ENCODE results near the gene VSIR.

VSIR gene

DNA sequence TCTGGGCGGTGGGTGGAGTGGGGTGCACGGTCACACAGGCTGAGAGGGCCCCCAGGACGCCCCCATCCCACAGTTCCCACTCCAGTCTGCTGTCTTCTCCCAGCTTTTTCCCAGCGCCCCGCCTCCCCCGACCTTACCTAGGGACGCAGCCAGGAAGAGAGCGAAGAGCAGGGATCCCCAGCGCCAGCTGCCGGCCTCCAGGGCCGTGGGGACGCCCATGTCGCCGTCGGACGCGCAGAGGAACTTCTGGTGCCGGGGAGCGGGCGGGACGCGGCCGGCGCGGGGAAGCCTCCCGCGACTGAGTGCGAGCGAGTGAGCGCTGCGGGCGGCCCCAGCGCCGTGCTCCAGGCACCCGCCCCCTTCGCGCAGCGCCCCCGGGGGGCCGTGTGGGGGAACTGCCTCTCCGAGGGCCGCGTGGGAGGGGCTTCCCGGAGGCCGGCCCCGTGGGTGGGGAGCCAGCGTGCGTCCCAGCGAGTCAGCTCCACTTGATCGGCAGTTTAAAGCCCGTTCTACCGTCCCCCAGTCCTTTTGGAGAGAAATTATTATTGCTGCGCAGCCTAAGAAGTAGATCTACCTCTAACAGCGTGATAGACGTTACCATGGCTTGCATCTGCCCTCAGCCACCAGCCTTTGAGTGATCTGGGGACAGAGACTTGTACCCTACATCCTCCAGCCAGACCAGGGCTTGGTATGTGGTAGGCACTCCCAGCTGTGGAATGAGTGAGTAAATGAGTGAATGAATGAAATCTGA lies at the start of gene VSIR:
TSS of gene VSIR (minus strand) at position 300 of the 751 bp plus-strand sequence. CDS start at position 219, 81 bp downstream.
- DNase-seq: peak; percentile 17 to 63

DNA sequence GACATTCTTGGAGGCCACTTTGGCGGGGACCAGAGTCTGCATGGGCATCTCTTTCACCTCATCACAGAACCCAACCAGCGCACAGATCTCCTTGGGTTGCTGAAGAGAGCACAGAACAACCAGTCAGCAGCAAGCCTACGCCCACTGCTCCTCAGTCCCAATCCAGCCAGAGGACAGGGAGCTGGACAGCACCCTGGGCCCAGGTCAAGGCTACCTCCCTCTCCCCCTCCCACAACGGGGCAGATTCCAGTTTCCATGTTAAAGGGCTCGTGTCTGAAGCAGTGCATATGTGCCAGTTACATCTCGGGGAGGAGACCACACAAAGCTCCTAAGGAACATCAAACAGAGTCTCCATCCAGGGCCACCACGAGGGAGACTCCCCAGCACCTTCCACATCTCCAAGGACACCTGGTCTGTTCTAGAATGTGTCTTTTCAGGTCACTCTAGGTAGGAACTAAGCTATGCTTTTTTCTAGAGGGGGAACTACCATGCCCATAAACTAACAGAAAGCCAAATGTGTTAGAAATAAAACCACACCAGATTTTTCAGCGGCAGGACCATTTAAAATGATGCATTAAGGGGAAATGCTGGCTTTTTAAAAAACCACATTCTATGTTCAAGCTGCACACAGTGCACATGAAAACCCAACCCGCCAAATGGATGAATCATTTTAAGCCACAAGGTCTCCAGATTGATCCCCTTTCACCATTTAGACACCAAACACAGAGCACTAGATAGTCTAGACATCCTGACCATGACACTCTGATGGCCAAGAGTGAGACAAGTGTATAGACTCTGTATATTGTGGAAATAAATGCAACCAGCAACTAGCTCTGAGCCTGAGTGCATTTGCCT lies 48.8 kb upstream of the VSIR start:
- no peak for DNase-seq

DNA sequence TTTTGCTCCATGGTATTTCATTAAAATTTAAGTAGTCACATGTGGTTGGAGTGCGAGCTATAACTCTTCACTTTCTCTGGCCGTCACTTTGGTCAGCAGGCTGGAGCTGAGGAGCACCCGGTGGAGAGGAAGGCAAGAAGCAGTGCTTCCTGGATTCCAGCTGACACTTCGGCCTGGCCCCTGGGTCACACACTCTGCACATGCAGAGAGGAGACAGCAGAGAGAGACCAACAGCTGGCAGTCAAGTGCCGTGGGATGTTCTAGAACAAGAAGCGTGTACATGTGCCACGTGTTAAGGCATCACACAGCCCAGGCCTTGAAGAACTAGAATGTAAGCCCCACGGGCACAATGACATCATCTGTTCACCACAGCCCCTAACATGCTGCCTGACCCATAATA lies 47.6 kb upstream of the VSIR start:
- DNase-seq: no peak

DNA sequence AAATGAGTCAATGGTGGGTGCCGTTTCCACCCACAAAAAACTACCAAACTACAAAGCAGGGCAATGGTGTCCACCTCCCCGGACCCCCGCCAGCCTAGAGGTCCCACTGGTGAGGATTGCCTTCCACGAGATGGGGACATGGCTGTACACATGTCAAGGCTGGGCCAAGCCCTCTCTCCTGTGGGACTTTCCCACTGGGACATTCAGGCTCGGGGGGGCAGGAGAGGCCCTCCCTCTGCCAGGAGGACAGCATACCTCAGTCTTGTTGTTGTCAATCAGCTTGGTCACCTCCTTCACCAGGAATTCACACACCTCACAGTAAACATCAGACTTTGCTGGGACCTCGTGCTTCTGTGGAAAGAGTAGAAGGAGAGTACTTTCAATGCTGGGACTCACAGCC lies 46.7 kb upstream of the VSIR start:
- no peak for DNase-seq

DNA sequence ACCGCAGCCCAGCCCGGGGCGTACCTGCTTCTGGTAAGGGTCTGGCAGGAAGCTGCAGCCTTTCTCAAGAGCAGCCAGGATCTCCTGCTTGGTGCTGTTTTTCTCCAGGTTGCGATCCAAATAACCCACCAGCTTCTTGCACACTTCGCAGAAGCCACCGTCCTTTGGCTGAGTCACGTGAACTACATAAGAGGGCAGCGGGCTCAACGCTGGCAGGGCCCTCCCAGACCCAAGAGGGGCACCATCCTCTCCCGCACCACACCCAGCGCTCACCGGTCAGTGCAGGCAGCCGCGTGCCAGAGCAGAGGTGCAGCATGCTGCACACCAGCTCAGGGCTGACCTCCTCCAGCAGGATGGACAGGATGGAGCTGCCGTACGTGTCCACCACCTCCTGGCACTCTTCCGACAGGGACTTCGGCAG lies 46.1 kb upstream of the VSIR start:
- DNase-seq: no peak

DNA sequence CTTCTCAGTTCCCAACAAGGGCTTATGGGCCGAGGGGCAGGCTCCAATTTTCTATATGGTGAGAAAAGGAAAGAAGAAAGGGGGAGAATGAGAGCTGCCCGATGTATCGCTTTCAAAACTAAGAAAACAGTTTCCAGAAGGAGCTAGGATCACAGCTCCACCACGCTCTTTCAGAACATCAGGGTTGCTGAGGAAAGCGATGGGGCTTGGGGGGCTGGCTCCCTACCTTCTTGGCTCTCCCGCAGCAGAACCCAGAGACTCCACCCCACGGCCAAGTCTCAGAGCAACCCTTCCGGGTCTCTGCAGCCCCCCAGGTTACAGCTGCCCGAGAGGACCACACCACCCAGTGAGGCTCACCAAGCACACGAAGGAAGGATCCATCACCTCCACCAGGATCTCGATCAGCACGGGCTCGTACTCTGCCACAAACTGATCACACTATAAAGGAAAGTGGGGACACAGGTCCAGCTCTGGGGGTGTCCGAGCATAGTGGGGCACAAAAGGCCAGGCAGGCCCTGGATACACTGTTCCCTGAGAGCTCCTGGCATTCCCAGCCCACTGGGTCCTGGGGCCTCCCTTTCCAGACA lies 45.4 kb upstream of the VSIR start:
- no peak for DNase-seq

DNA sequence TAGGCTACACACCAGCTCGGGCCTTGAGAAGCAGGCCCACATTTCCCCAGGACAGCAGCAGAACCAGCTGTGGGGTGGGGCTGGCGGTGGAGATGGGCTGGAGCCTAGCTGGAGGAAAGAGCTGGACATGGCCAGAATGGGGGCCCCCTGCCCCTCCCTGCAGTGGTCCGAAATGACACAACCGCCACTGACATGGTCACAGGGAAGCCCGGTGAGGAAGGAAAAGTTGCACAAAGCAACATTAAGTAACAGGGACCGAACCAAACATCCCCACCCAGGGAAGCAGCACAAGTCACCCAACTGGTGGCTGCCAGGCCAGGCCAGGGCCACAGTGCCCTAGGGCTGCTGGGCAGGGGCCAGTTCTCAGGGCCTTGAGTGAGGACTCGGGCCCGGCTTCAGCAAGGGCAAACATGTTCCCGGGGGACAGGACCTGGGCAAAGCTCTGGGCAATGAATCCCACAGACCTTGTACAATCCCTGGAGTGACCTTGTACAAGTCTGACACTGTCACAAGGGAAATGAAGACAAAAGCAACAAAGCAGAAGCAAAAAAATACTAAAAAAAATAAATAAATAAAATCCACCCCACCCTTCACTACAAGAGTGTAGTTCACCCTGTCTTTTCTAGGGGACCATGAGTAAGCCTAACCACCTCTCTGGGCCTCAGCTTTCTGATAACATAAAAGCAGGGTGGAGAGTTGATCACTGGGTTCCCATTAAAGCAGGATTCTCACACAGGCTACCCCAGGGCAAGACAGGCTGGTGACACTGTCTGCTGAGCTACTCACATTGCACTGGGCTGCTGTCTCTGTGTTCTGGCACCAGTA lies 44.7 kb upstream of the VSIR start:
- DNase-seq: no peak

DNA sequence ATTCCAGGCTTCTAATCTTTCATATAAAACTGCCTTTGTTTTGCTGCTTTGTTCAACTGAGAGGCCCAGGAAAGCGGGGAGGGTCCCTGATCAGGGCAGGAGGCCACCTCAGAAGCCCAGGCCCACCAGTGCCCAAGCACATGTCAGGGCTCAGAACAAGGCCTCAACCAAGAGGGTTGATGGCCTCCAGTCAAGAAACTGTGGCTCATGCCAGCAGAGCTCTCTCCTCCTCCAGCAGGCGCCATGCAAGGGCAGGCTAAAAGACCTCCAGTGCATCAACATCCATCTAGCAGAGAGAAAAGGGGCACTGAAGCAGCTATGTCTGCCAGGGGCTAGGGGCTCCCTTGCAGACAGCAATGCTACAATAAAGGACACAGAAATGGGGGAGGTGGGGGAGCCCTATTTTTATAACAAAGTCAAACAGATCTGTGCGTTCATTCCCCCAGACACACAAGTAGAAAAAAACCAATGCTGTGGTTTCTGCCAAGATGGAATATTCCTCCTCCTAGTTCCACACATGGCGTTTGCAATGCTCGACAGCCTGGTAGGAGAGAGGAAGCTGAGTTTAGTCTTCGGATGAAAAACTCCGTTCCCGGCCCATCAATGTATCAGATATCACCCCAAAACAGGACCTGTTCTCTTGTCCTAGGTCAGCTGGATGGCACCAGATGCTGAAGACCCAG lies 43.8 kb upstream of the VSIR start:
- DNase-seq: no peak

DNA sequence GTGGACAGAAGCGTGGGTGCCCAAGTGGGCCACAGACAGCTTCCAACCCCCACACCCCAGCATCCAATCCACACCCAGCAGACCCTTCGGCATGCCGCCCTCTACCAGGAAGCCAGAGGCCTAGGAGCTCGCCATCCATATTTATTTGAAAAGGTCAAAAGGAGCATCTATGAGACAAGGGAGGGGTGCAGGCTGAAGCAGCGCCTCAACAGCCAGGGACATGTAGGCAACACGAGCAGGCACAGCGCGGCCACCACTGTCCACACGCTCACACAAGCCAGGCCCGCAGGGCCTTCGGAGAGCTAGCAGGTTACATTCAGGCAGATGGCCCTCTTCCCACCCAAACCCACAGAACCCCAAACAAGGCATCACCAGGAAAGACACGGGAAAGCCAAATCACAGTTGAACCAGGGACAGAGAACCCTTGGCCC lies 43.1 kb upstream of the VSIR start:
- no peak for DNase-seq

DNA sequence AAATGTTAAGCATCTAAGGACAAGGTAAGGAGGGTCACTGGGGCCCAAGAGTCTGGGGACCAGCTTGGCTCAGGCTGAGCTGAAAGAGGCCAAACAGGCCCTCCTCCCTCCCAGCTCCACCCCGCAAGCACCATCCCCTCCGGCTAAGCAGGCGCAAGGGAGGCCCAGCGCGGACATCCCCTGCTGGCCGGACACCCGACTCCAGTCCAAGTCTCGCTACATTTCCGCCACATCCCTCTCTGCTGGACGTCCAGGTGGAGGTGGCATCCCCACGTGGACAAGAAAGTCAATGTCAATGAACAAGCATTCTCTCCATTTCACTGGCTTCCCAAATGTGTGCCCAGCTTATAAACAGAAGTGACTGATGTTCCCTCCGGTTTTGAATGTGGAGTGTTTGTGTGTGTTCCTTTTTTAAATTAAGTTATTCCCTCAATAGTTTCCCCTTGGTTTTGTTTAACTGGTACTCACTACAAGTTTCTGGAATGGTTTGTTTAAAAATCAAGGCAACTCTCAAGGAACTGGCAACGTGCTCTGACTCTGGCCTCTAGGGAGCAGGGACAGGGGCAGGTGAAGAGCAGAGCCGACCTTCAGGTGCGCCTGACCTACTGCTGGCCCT lies 42.3 kb upstream of the VSIR start:
- DNase-seq: no peak

DNA sequence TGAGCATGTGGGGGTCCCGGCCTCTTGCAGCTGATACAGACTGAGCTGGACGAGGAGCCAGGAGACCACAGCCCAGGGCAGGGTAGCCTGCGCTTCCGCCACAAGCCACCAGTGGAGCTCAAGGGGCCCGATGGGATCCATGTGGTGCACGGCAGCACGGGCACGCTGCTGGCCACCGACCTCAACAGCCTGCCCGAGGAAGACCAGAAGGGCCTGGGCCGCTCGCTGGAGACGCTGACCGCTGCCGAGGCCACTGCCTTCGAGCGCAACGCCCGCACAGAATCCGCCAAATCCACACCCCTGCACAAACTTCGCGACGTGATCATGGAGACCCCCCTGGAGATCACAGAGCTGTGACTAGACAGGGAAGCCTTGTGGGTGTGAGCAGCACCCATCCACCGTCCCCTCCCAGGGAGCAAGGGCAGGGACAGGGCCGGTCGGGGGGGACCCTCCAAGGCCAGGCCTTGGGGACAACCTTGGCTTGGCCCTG lies 41.6 kb upstream of the VSIR start:
- no peak for DNase-seq

DNA sequence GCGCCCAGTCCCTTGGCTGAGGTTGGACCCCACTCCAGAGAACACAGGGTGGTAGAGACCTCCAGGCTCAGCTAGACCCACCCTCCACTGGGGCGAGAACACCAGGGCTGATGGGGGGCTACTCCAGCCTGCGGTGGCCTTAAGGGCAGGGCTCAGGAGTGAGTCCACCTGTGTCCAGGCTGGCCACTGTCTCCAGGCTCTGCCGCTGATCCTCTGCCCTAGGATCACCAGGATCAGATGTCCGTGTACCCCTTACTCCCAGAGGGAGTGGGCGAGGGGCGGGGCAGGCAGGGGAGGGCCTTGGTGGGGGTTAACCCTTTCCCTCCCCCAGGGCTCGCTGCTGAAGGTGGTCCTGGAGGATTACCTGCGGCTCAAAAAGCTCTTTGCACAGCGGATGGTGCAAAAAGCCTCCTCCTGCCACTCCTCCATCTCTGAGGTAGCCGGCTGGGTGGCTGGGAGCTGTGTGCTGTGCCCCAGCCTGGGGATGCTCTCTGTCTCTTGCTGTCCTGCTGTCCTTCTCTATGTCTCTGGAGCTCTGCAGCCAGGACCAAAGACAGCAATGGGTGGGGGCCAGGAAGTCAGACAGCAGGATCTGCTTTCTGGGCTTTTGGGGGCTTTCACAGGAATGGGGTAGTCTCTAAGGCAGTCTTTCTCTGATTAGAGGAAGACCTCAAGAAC lies 39.7 kb upstream of the VSIR start:
- DNase-seq: no peak

DNA sequence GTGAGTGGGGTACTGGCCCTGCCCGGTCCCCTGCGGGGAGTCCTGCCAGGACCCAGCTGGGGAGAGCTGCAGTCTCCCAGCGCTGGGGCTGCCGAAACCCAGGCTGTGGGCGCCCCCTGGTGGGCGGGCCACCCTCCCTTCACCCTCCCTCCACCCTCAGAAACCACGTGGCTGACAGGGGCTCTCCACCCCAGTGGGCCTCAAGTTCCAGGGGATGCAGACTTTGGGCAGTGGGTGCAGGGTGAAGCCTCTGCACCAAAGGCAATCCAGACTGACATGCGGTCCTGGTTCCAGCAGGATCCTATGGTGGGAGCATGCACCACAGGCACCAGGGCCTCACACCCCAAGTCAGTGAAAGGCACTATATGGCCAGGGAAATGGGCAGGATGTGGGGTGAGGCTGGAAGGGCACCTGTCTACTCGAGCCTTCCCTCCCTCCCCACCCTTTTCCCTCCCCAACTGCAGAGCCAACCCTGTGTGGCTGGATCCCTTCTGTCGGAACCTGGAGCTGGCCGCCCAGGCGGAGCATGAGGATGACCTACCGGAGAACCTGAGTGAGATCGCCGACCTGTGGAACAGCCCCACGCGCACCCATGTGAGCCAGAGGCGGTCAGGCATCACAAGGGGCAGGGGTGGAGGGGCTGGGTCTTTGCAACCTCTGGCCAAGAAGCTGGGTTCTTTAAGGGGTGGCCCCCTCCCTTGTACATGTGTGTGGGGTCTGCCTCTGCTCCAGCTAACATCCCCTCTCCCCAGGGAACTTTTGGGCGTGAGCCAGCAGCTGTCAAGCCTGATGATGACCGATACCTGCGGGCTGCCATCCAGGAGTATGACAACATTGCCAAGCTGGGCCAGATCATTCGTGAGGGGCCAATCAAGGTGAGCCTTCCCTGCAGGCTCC lies 38.9 kb upstream of the VSIR start:
- DNase-seq: peak in 1 of 2 experiments; percentile 13

DNA sequence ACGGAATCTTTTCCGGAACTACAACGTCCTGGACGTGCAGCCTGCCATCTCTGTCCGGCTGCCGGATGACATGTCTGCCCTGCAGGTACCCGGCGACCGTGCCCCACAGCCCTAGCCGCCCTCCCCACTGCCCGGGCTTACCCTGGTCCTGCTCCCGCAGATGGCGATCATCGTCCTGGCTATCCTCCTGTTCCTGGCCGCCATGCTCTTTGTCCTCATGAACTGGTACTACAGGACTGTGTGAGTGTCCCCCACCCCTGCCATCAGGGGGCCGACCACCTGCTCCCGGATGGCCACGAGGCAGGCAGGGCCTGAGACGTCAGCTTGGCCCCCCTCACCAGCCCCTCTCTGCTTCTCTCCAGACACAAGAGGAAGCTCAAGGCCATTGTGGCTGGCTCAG lies 38.0 kb upstream of the VSIR start:
- no peak for DNase-seq

DNA sequence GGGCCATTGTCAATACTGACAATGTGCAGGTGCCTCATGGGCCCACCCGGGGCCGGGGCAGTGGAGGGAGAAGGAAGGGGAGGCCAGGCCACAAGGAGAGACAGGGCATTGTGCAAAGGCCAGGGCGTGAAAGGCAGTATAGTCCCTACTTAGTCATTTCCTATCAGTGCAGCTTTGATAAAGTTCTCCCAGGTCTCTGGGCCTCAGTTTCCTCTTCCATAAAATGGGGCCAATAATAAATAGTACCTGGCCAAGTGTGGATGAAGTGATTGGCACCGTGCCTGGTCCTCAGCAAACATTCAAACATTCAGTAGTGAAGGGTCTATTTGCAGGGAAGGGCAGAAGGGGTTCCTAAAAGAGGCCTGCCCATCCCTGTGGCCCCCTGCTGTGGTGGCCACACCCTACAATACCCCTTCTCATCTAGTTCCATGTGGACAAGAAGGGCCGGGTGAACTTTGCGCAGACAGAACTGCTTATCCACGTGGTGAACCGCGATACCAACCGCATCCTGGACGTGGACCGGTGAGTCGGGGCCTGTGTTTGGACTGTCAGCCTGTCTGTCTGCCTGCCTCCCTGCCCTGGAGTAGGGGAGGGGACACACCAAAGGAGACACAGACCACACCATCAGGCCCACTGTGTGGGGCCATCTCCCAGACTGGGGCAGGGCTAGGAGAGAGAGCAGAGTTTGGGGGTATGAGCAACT lies 36.9 kb upstream of the VSIR start:
- DNase-seq: no peak

DNA sequence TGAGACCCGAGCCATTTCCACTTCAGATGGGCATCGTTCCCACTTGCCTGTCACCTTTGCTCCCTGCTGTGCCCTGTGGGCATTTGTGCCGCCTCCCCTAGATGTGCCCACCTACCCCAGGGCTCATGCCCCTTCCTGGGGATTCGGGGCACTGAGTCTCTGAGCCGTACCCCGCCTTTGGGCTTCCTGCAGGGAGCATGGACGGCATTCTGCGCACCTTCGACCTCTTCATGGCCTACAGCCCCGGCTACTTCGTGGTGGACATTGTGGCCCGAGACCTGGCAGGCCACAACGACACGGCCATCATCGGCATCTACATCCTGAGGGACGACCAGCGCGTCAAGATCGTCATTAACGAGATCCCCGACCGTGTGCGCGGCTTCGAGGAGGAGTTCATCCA lies 36.3 kb upstream of the VSIR start:
- DNase-seq: no peak

DNA sequence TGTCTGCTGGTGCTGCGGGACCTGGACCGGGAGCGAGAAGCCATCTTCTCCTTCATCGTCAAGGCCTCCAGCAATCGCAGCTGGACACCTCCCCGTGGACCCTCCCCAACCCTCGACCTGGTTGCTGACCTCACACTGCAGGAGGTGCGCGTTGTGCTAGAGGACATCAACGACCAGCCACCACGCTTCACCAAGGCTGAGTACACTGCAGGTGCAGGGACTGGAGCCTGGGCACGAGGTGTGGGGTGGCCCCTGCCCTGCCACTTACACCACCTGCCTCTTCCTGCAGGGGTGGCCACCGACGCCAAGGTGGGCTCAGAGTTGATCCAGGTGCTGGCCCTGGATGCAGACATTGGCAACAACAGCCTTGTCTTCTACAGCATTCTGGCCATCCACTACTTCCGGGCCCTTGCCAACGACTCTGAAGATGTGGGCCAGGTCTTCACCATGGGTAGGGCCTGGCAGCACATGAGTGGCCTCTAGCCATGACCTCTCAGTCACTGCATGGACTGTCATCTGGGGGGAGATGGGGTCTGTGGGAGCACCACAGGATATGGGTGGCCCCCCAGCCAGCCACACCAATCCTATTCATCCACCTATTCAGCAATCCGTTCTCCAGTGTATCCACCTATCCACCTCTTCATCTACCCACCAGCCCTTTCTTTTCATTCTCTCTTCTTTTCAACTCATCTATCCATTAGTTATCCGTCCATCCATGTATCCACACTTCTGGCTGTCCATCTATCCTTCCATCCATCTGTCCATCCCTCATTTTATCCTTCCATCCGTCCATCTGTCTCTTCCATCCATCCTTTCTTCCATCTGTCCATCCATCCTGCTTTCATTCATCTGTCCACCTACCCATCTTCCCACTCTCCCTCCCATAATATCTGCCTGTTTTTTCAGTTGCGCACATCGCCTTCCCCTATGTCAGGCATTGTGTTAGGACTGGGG lies 34.5 kb upstream of the VSIR start:
- DNase-seq: no peak

All from NCI-H1930 (cell line).